GM12878 (cell line): ENCODE results near the gene ANKRD44. TPM values are rescaled to one million over a fixed set of nuclear protein-coding genes. Genes with fewer than 3 reads are reported as not detected.

Source experiments
- ATAC-seq: fragments of 200-7000 bp; cut with Tn5 transposase; 3 replicates; pipeline ENCODE4 v1.9.1; 2020; ENCODE audit warnings: mild to moderate bottlenecking, moderate library complexity
- BruUV-seq: library from RNA; stranded (reverse); fragments of 400-500 nt; replicated peaks from 2 replicates; lab custom pipeline; 2021; lab: Mats Ljungman, UMichigan
- CTCF ChIA-PET: fragments of 300-600 bp; sonication (Branson Sonifier 250); formaldehyde crosslinking; extraction: SDS; loops from one replicate; lab custom pipeline; 2021; ENCODE audit warnings: inconsistent platforms; lab: Yijun Ruan, JAX
- POLR2A ChIA-PET: fragments of 350-600 bp; formaldehyde crosslinking; extraction: SDS; loops from one replicate; lab custom pipeline; 2021; ENCODE audit warnings: inconsistent platforms; lab: Charles Lee
- RAD21 ChIA-PET: fragments of 300-600 bp; sonication (Branson Sonifier 250); formaldehyde crosslinking; loops from one replicate; lab custom pipeline; 2023; ENCODE audit warnings: antibody characterized with exemption; ENCODE audit not compliant: unreplicated experiment; lab: Charles Lee
- SMC1A ChIA-PET: fragments of 300-600 bp; sonication (Branson Sonifier 250); formaldehyde crosslinking; loops from one replicate; lab custom pipeline; 2023; ENCODE audit not compliant: unreplicated experiment, uncharacterized antibody; lab: Charles Lee
- DNase-seq: peaks from one replicate; pipeline ENCODE4 v3.0.0-alpha.2; 2011; ENCODE audit warnings: low read depth, low spot score
- FAIRE-seq: peaks from 3 replicates; lab custom pipeline; 2011; peaks lifted over from hg19 to GRCh38; lab: Jason Lieb, UNC
- H2AFZ ChIP-seq: 2 replicates; pipeline ENCODE4 v1.6.0; 2011; ENCODE audit warnings: low read depth, low read length, control low read depth; ENCODE audit not compliant: control insufficient read depth
- H3K27ac ChIP-seq: 2 replicates; pipeline ENCODE4 v1.5.1; 2011; ENCODE audit warnings: control low read depth; ENCODE audit not compliant: control insufficient read depth, insufficient read depth
- H3K27me3 ChIP-seq, 2 experiments: replicated peaks in 1 of 2; 2 replicates each; pipeline versions ENCODE4 v1.6.0 to v1.6.1; 2011; ENCODE audit warnings: low read length in 1 of 2; ENCODE audit not compliant: control insufficient read depth in 2 of 2, insufficient read depth in 2 of 2
- H3K36me3 ChIP-seq, 2 experiments: 2 replicates each; pipeline ENCODE4 v1.5.1; 2011; ENCODE audit warnings: low read length in 1 of 2; ENCODE audit not compliant: control insufficient read depth in 2 of 2, insufficient read depth in 2 of 2
- H3K4me1 ChIP-seq: 2 replicates; pipeline ENCODE4 v1.6.1; 2011; ENCODE audit warnings: mild to moderate bottlenecking, low read length, moderate library complexity, mixed read lengths; ENCODE audit not compliant: control insufficient read depth, insufficient read depth
- H3K4me2 ChIP-seq: 2 replicates; pipeline ENCODE4 v1.6.0; 2011; ENCODE audit warnings: control low read depth; ENCODE audit not compliant: control insufficient read depth, insufficient read depth
- H3K4me3 ChIP-seq: fragments of 200-600 bp; sonication (generic); 2 replicates; pipeline ENCODE4 v1.5.1; 2016
- H3K79me2 ChIP-seq: 2 replicates; pipeline ENCODE4 v1.6.0; 2011; ENCODE audit warnings: low read length; ENCODE audit not compliant: control insufficient read depth, insufficient read depth
- H3K9ac ChIP-seq: 2 replicates; pipeline ENCODE4 v1.8.0; 2011; ENCODE audit warnings: low read length, control low read depth, mixed read lengths; ENCODE audit not compliant: control insufficient read depth, insufficient read depth
- H3K9me3 ChIP-seq: replicated peaks from 3 replicates; pipeline ENCODE4 v1.5.1; 2011; ENCODE audit warnings: mild to moderate bottlenecking, low read length; ENCODE audit not compliant: control insufficient read depth, insufficient read depth
- H4K20me1 ChIP-seq: 2 replicates; pipeline ENCODE4 v1.6.0; 2011; ENCODE audit not compliant: control insufficient read depth, insufficient read depth
- BHLHE40 ChIP-seq, 2 experiments: fragments of 450-650 bp in 1 of 2; IDR thresholded peaks; 2 replicates each; pipeline ENCODE4 v1.6.1; 2011 to 2017; ENCODE audit warnings: low read depth in 2 of 2, borderline replicate concordance in 1 of 2, improper control_type of control experiment in 1 of 2, low read length in 1 of 2, mild to moderate bottlenecking in 1 of 2
- CREB1 ChIP-seq: IDR thresholded peaks from 2 replicates; pipeline ENCODE4 v1.6.1; 2012; ENCODE audit warnings: low read depth, mild to moderate bottlenecking, inconsistent platforms
- DPF2 ChIP-seq: fragments of 450-650 bp; IDR thresholded peaks from 2 replicates; pipeline ENCODE4 v1.6.1; 2017; ENCODE audit warnings: mild to moderate bottlenecking
- EZH2 ChIP-seq: IDR thresholded peaks from 2 replicates; pipeline ENCODE4 v1.6.1; 2012; ENCODE audit warnings: low read depth, mild to moderate bottlenecking, control low read depth, inconsistent platforms, low read length, borderline replicate concordance; ENCODE audit not compliant: control insufficient read depth
- IRF3 ChIP-seq: fragments of 450-650 bp; IDR thresholded peaks from 2 replicates; pipeline ENCODE4 v1.6.1; 2014; ENCODE audit warnings: mild to moderate bottlenecking
- IRF5 ChIP-seq: fragments of 450-650 bp; IDR thresholded peaks from 2 replicates; pipeline ENCODE4 v1.6.1; 2017; ENCODE audit warnings: borderline replicate concordance
- MEF2A ChIP-seq: IDR thresholded peaks from 2 replicates; pipeline ENCODE4 v1.6.1; 2011; ENCODE audit warnings: low read depth, mild to moderate bottlenecking, low read length, moderate library complexity; ENCODE audit not compliant: insufficient read depth
- MXI1 ChIP-seq: fragments of 150-350 bp; IDR thresholded peaks from 2 replicates; pipeline ENCODE4 v1.6.1; 2011; ENCODE audit warnings: low read depth, mild to moderate bottlenecking, inconsistent platforms, low read length, improper control_type of control experiment
- PBX3 ChIP-seq: IDR thresholded peaks from 2 replicates; pipeline ENCODE4 v1.6.1; 2011; ENCODE audit warnings: mild to moderate bottlenecking, low read depth, low read length, moderate library complexity; ENCODE audit not compliant: insufficient replicate concordance
- SUPT20H ChIP-seq: IDR thresholded peaks from 2 replicates; pipeline ENCODE4 v1.6.1; 2011; ENCODE audit warnings: low read depth, mild to moderate bottlenecking, low read length, moderate library complexity, borderline replicate concordance; ENCODE audit not compliant: control insufficient read depth
- USF2 ChIP-seq: IDR thresholded peaks from 2 replicates; pipeline ENCODE4 v1.6.1; 2011; ENCODE audit warnings: low read depth, low read length, improper control_type of control experiment, borderline replicate concordance
- WGBS: methylation state at CpG from one replicate; pipeline ENCODE4 v1.1.6; 2016; ENCODE audit warnings: low lambda C conversion rate; ENCODE audit not compliant: insufficient replicate concordance, insufficient coverage; ENCODE audit errors: missing lambda C conversion rate; 5-methylcytosine and 5-hydroxymethylcytosine counted together
- in situ Hi-C: fragments of 300-500 bp; cut with MboI; formaldehyde crosslinking; loops from 9 replicates; pipeline ENCODE4 v1.14.3; 2018; ENCODE audit warnings: mixed read lengths
- intact Hi-C: fragments of 100-400 bp; cut with micrococcal nuclease; formaldehyde crosslinking; loops from one replicate; pipeline ENCODE4 v1.14.2; 2022; ENCODE audit not compliant: unreplicated experiment
- polyA plus RNA-seq, 11 experiments: library from polyadenylated mRNA; depleted of rRNA in 4 of 11; unstranded in 6 of 11; stranded (reverse) in 5 of 11; fragments of >200 nt; fragmentation: Nextera tagmentation in 4 of 11; fragmentation: Illumina TruSeq in 1 of 11; extraction: Ambion mirVana in 4 of 11; extraction: Trizol in 1 of 11; gene quantifications; 1 replicate in 1 of 11; 2 replicates in 10 of 11; pipeline versions ENCODE4 v1.2.1 to v1.2.3, GENCODE V29; 2011 to 2016; ENCODE audit warnings: inconsistent platforms in 2 of 11, missing spikeins in 2 of 11, low read depth in 1 of 11
- total RNA-seq, 4 experiments: library from RNA; depleted of rRNA in 3 of 4; stranded (reverse); fragments of >200 nt in 3 of 4; fragmentation: Illumina TruSeq in 1 of 4; extraction: Trizol in 1 of 4; gene quantifications; 2 replicates each; pipeline versions ENCODE4 v1.2.1 to v1.2.3, GENCODE V29; 2013 to 2021

Gene ANKRD44
- total and polyA plus RNA-seq, 10 of the 15 experiments (the other 5 are each of a cell fraction or from before 2014, with no cell fraction given): 19.1 to 99.1 (median 59.6) TPM

GRCh38 chr2:197217541-197217940 lies 93.0 kb downstream of the ANKRD44 start:
- BruUV-seq: no TSS peak
- no peaks in the 10 kb centered on the region for H3K9me3 ChIP-seq
- intact Hi-C loops: loop anchor here (1.0 to 2.0 kb wide), 3 partner anchors 21 to 91 kb away; no protein-coding TSS in a partner anchor
- no peak overlapping the region for H2AFZ ChIP-seq
- DNase-seq: no peak
- ChIA-PET SMC1A (interaction anchor here (1.0 to 18.1 kb wide), 13 partner anchors 9 to 105 kb away, joined by 3 to 433 read pairs (median 26); partner anchors contain the start of gene ANKRD44), CTCF (interaction anchor here (0.6 to 2.9 kb wide), 7 partner anchors 20 to 86 kb away, joined by 3 to 18 read pairs (median 4); no protein-coding TSS in a partner anchor), POLR2A (interaction anchor here (0.5 to 6.4 kb wide), 11 partner anchors 13 to 92 kb away, joined by 3 to 43 read pairs (median 7); no protein-coding TSS in a partner anchor), RAD21 (interaction anchor here (1.4 to 18.1 kb wide), 8 partner anchors 10 to 85 kb away, joined by 6 to 408 read pairs (median 9); partner anchors contain the start of gene ANKRD44)
- peak overlapping the region; percentile 72 for H3K4me2 ChIP-seq
- H4K20me1 ChIP-seq: no peaks in the 10 kb centered on the region
- no peaks in the 10 kb centered on the region; a peak in 1 of 4 replicates for H3K36me3 ChIP-seq
- peaks cover 91% of the 10 kb centered on the region for H3K79me2 ChIP-seq
- in situ Hi-C loops: no loop called here
- peak overlapping the region; percentile 52; the same call in 1 of the 2 replicates for H3K9ac ChIP-seq
- FAIRE-seq: no peak
- H3K4me1 ChIP-seq: peaks cover 59% of the 10 kb centered on the region
- ATAC-seq: no peak
- peak overlapping the region; percentile 34; the same call in 1 of the 2 replicates for H3K4me3 ChIP-seq
- no peaks in the 10 kb centered on the region for H3K27me3 ChIP-seq
- 11% methylated on average over 2 of the region's 2 CpGs for WGBS
- TF ChIP-seq USF2: no peak
- no peak for TF ChIP-seq EZH2
- no peak for TF ChIP-seq DPF2
- no peak for TF ChIP-seq BHLHE40 (IDR thresholded peaks at IDR 0.05; ENCODE audit: borderline replicate concordance in 1 of 2, low read depth in 2 of 2, low read length in 1 of 2)
- no peak for TF ChIP-seq MEF2A
- no peak for TF ChIP-seq IRF3
- no peak for TF ChIP-seq SUPT20H
- TF ChIP-seq IRF5: no peak
- TF ChIP-seq PBX3: no peak
- TF ChIP-seq CREB1: no peak
- no peak for TF ChIP-seq MXI1
- peak overlapping the region; percentile 82 for H3K27ac ChIP-seq
